Activated T-cell treated with anti-CD3 and anti-CD28 coated beads for 4 hours (primary cell): ENCODE measurements around the gene TIMM50.
A peak's percentile ranks its signal among the peaks of the same experiment; 100 is the strongest.

Experiments
- DNase-seq: peaks from one replicate; pipeline ENCODE4 v3.0.0-alpha.2; 2020

TIMM50 gene

GRCh38 chr19:39502640-39503417 lies 22.2 kb downstream of the TIMM50 start:
- peak; percentile 64 for DNase-seq

- DNase-seq: no peak
These were observed 25.9 kb downstream of the TIMM50 start for GRCh38 chr19:39506598-39506943.

GRCh38 chr19:39506944-39507714 lies 26.5 kb downstream of the TIMM50 start:
- no peak for DNase-seq

GRCh38 chr19:39507715-39508364 lies 27.2 kb downstream of the TIMM50 start:
- DNase-seq: no peak

- no peak for DNase-seq
These were observed 28.0 kb downstream of the TIMM50 start for GRCh38 chr19:39508629-39509028.

- DNase-seq: no peak
These were observed 28.6 kb downstream of the TIMM50 start for GRCh38 chr19:39509233-39509632.

- DNase-seq: no peak
These were observed 32.4 kb downstream of the TIMM50 start for GRCh38 chr19:39512988-39513387.

- no peak for DNase-seq
These were observed 34.4 kb downstream of the TIMM50 start, which contains the start of gene SELENOV for GRCh38 chr19:39514840-39515550. TSS of gene SELENOV (plus strand) at chr19:39515139. CDS start at chr19:39515213, 74 bp downstream.

GRCh38 chr19:39515551-39516191 lies 35.0 kb downstream of the TIMM50 start:
- no peak for DNase-seq

- no peak for DNase-seq
These were observed 35.6 kb downstream of the TIMM50 start for GRCh38 chr19:39516270-39516669.

- DNase-seq: no peak
These were observed 36.8 kb downstream of the TIMM50 start for GRCh38 chr19:39517432-39517831.

GRCh38 chr19:39518458-39518857 lies 37.8 kb downstream of the TIMM50 start:
- no peak for DNase-seq

GRCh38 chr19:39518975-39519374 lies 38.3 kb downstream of the TIMM50 start:
- DNase-seq: no peak

GRCh38 chr19:39520541-39521484 lies 40.2 kb downstream of the TIMM50 start:
- DNase-seq: no peak

GRCh38 chr19:39524495-39524894 lies 43.9 kb downstream of the TIMM50 start:
- DNase-seq: no peak

GRCh38 chr19:39525205-39525604 lies 44.6 kb downstream of the TIMM50 start:
- DNase-seq: no peak

GRCh38 chr19:39531834-39532232 lies 51.2 kb downstream of the TIMM50 start:
- DNase-seq: no peak

GRCh38 chr19:39532233-39533002 lies 51.8 kb downstream of the TIMM50 start, which contains the start of gene EID2B:
TSS of gene EID2B (minus strand) at chr19:39532852. CDS start at chr19:39532802, 50 bp downstream.
- peak; percentile 90 for DNase-seq

GRCh38 chr19:39533003-39533512 lies 52.4 kb downstream of the TIMM50 start:
- DNase-seq: no peak

- DNase-seq: no peak
These were observed 53.2 kb downstream of the TIMM50 start for GRCh38 chr19:39533791-39534190.
